GM10266 (cell line): ENCODE results near the gene ZNF552.
"Not testable (repeated sequence)": the region's sequence is repeated elsewhere in the genome, so short reads cannot be mapped to it uniquely, and the experiment has no call there.

Experiments used
- DNase-seq: peaks from one replicate; pipeline ENCODE4 v3.0.0; 2012; ENCODE audit errors: extremely low spot score
- CTCF ChIP-seq: IDR thresholded peaks from 2 replicates; pipeline ENCODE4 v1.5.1; 2012; ENCODE audit warnings: mild to moderate bottlenecking, low read depth; ENCODE audit not compliant: control insufficient read depth, insufficient read depth; ENCODE audit errors: missing control alignments

Gene ZNF552

GRCh38 chr19:57814505-57815246, at the start of gene ZNF552:
TSS of gene ZNF552 (minus strand) at chr19:57814913. CDS start at chr19:57814743, 170 bp downstream.
- no peak for TF ChIP-seq CTCF

DNA sequence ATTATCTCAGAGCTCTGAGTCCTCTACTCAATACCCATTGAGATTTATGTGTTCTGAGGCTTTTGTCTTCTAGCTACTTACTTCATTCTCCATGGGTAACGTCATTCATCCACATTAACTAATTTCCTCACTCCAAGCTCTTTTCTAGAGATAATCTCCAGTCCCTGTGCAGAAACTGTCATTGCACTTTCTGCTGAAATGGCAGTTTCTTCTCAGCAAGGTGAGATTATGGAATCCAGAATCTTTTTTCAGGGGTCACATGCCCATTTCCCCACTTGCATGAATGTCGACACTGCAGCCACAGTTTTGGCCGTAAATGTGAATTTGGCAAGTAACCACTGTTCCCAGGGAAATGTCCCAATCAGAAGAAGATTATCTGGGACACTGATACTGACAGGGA, 47.6 kb upstream of the ZNF552 start:
- DNase-seq, result not testable (repeated sequence)

More at GRCh38 chr19:57814505-57815246, at the start of gene ZNF552:
- DNase-seq, result peak; percentile 79

GRCh38 chr19:57854117-57854516, 39.4 kb upstream of the ZNF552 start:
- DNase-seq, result not testable (repeated sequence)

- DNase-seq, result not testable (repeated sequence)
Observed at GRCh38 chr19:57851812-57852603, 37.3 kb upstream of the ZNF552 start.

GRCh38 chr19:57850553-57851017, 35.9 kb upstream of the ZNF552 start:
- no peak for TF ChIP-seq CTCF
- DNase-seq, result no peak

DNA sequence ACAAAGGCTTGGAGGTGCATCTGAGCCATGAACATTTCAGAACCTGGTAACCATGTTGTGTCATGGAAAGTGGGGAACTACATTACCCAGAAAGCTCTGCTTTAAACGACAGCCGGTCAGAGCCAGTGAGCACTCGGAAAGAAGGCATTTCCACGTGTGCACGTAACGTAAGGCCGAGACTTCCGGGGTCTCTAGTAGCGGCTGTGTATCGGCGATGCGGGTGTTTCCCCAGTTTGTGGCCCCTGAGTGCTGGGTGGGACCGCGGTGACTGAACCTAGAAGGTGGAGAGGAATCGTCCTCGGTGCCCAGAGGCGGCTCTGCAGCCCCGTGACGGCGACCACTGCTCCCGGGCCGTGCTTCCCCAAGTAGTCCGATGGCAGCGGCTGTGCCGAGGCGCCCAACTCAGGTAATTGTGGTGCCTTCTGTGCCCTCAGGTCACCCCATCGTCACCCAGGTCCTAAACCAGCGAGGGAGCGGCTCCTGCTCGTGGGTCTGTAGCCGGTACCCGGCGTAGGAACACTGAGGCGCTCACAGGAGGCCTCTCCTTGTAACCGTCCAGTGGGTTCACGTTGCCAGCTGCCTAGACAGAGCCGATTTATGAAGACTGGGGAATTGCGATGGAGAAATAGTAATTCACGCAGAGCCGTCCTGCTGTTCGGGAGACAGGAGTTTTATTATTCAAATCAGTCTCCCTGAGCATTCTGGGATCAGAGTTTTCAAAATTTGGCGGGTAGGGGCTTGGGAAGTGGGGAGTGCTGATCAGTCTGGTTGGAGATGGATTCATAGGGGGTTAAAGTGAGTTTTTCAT, 35.2 kb upstream of the ZNF552 start, which contains the start of gene ZNF587:
TSS of gene ZNF587 (plus strand) at position 194 of the 808 bp plus-strand sequence. CDS start at position 374, 180 bp downstream.
- DNase-seq, result peak; percentile 74

GRCh38 chr19:57849162-57849665, 34.5 kb upstream of the ZNF552 start:
- not testable (repeated sequence) for DNase-seq

DNA sequence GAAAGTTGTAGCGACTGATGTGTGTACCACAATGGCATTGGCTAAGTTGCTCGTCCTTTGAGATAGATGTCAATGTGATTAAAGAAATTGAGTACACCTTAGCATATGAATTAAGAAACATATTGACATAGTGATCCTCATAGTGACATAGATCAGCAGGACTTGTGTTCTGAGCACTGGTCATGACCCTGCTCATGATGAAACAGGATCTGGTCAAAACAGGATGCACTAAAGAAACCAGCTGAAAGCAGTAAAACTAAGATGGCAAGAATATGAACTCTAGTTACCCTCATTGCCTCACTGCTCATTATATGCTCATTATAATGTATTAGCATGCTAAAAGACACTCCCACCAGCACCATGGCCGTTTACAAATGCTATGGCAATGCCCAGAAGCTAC, 32.5 kb upstream of the ZNF552 start:
- DNase-seq, result not testable (repeated sequence)

DNA sequence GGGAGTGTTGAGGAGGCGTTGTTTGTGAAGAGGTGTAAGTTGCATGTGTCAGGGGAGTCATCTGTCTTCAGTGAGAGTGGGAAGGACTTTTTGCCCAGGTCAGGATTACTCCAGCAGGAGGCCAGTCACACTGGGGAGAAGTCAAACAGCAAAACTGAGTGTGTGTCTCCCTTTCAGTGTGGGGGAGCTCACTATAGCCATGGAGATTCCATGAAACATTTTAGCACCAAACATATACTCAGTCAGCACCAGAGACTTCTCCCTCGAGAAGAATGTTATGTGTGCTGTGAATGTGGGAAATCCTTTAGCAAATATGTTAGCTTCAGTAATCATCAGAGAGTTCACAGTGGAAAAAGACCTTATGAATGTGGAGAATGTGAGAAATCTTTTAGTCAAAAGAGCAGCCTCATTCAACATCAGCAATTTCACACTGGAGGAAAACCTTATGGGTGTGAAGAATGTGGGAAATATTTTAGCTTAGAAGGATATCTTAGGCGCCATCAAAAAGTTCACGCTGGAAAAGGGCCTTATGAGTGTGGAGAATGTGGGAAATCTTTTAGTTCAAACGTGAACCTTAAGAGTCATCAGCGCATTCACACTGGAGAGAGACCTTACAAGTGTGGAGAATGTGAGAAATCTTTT, 26.5 kb upstream of the ZNF552 start:
- DNase-seq, result no peak
- no peak for TF ChIP-seq CTCF

DNA sequence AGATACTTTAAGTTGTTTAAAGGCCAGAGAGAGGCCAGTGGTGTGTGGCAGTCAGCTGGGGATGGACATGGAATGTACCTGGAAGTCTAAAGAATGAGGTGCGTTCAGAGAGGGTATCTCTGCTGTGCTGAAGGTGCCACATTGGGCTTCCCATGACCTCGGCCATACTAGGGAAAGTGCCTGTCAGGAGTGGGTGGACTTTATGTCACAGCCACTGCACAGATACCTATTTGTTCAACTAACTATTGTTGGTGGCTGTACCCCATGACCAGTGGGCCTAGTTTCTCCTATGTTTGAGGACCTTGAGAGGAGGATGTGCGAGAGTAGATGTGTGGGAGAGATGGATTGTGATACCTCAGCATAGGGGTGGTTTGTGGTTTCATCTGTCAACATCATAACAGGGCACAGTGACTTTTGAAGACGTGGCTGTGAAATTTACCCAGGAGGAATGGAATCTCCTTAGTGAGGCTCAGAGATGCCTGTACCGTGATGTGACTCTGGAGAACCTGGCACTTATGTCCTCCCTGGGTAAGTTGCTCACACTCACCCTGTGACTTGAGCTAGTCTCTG, 24.0 kb upstream of the ZNF552 start:
- not testable (repeated sequence) for DNase-seq

- not testable (repeated sequence) for DNase-seq
Observed at GRCh38 chr19:57836991-57837390, 22.3 kb upstream of the ZNF552 start.
